PC-3 (cell line): Measurements from ENCODE around the gene GPR84. TPM values are rescaled to one million over a fixed set of nuclear protein-coding genes. Genes with fewer than 3 reads are reported as not detected.

Source experiments
- ATAC-seq: fragments of 200-7000 bp; cut with Tn5 transposase; 2 replicates; pipeline ENCODE4 v1.9.1; 2020; ENCODE audit warnings: mild to moderate bottlenecking, moderate library complexity
- BruUV-seq: library from RNA; stranded (reverse); fragments of 400-500 nt; replicated peaks from 2 replicates; lab custom pipeline; 2021; lab: Mats Ljungman, UMichigan
- CTCF ChIA-PET: fragments of 300-600 bp; sonication (Branson Sonifier 250); formaldehyde crosslinking; loops from one replicate; lab custom pipeline; 2022; ENCODE audit warnings: antibody characterized with exemption; lab: Charles Lee
- POLR2A ChIA-PET: fragments of 300-600 bp; sonication (Branson Sonifier 250); formaldehyde crosslinking; loops from one replicate; lab custom pipeline; 2022; ENCODE audit warnings: antibody characterized with exemption; ENCODE audit not compliant: unreplicated experiment; lab: Charles Lee
- DNase-seq: peaks from one replicate; pipeline ENCODE4 v3.0.0-alpha.2; 2015
- H2AFZ ChIP-seq: fragments of 300-600 bp; sonication (generic); 2 replicates; pipeline ENCODE4 v1.6.0; 2016; ENCODE audit warnings: antibody characterized with exemption, low read length
- H3F3A ChIP-seq: fragments of 300-600 bp; sonication (generic); one replicate; pipeline ENCODE4 v1.6.0; 2017; ENCODE audit warnings: antibody characterized with exemption, low read length, control low read depth, mild to moderate bottlenecking; ENCODE audit not compliant: unreplicated experiment
- H3K27ac ChIP-seq: fragments of 300-600 bp; sonication (generic); 2 replicates; pipeline ENCODE4 v1.5.1; 2016; ENCODE audit warnings: mild to moderate bottlenecking, low read length
- H3K27me3 ChIP-seq: fragments of 300-600 bp; sonication (generic); 2 replicates; pipeline ENCODE4 v1.6.1; 2016; ENCODE audit warnings: low read length, mixed read lengths
- H3K36me3 ChIP-seq: fragments of 300-600 bp; sonication (generic); 2 replicates; pipeline ENCODE4 v1.6.1; 2016; ENCODE audit warnings: low read depth, mixed run types, low read length, mixed read lengths
- H3K4me1 ChIP-seq: fragments of 300-600 bp; sonication (generic); 2 replicates; pipeline ENCODE4 v1.5.1; 2016; ENCODE audit warnings: low read length; ENCODE audit not compliant: insufficient read depth
- H3K4me2 ChIP-seq: fragments of 300-600 bp; sonication (generic); 2 replicates; pipeline ENCODE4 v1.6.0; 2016; ENCODE audit warnings: low read length
- H3K4me3 ChIP-seq: fragments of 300-600 bp; sonication (generic); 2 replicates; pipeline ENCODE4 v1.5.1; 2016; ENCODE audit warnings: mild to moderate bottlenecking, low read length, mixed read lengths
- H3K79me2 ChIP-seq: fragments of 300-600 bp; sonication (generic); 2 replicates; pipeline ENCODE4 v1.6.1; 2017; ENCODE audit warnings: low read length, mixed read lengths
- H3K9ac ChIP-seq: fragments of 300-600 bp; sonication (generic); 2 replicates; pipeline ENCODE4 v1.6.0; 2016; ENCODE audit warnings: mild to moderate bottlenecking, low read length
- H3K9me2 ChIP-seq: fragments of 300-600 bp; sonication (generic); replicated peaks from 2 replicates; pipeline ENCODE4 v1.6.1; 2016; ENCODE audit warnings: mixed run types, low read length, mixed read lengths
- H3K9me3 ChIP-seq: fragments of 300-600 bp; sonication (generic); 2 replicates; pipeline ENCODE4 v1.6.1; 2016; ENCODE audit warnings: low read length, mixed read lengths
- H4K20me1 ChIP-seq: fragments of 300-600 bp; sonication (generic); 2 replicates; pipeline ENCODE4 v1.6.1; 2016; ENCODE audit warnings: low read length, mixed read lengths
- CTCF ChIP-seq: fragments of 300-600 bp; sonication (generic); conservative IDR thresholded peaks from 2 replicates; pipeline ENCODE4 v1.5.1; 2017; ENCODE audit warnings: antibody characterized with exemption, low read depth, mild to moderate bottlenecking, low read length
- EZH2 ChIP-seq: fragments of 300-600 bp; sonication (generic); IDR thresholded peaks from one replicate; pipeline ENCODE4 v1.6.1; 2017; ENCODE audit warnings: antibody characterized with exemption, mild to moderate bottlenecking, low read length; ENCODE audit not compliant: unreplicated experiment
- EZH2phosphoT487 ChIP-seq: fragments of 300-600 bp; sonication (generic); IDR thresholded peaks from 2 replicates; pipeline ENCODE4 v1.6.1; 2018; ENCODE audit warnings: mild to moderate bottlenecking, antibody characterized with exemption, low read length, borderline replicate concordance
- intact Hi-C: fragments of 100-400 bp; cut with micrococcal nuclease; formaldehyde crosslinking; loops from 2 replicates; pipeline ENCODE4 v1.9.0; 2023
- total RNA-seq: library from RNA; depleted of rRNA; stranded (reverse); fragments of >200 nt; gene quantifications from 2 replicates; pipeline ENCODE4 v1.2.3, GENCODE V29; 2014

GPR84 gene
- total RNA-seq, 1 experiment from 2014 or later: not detected

DNA sequence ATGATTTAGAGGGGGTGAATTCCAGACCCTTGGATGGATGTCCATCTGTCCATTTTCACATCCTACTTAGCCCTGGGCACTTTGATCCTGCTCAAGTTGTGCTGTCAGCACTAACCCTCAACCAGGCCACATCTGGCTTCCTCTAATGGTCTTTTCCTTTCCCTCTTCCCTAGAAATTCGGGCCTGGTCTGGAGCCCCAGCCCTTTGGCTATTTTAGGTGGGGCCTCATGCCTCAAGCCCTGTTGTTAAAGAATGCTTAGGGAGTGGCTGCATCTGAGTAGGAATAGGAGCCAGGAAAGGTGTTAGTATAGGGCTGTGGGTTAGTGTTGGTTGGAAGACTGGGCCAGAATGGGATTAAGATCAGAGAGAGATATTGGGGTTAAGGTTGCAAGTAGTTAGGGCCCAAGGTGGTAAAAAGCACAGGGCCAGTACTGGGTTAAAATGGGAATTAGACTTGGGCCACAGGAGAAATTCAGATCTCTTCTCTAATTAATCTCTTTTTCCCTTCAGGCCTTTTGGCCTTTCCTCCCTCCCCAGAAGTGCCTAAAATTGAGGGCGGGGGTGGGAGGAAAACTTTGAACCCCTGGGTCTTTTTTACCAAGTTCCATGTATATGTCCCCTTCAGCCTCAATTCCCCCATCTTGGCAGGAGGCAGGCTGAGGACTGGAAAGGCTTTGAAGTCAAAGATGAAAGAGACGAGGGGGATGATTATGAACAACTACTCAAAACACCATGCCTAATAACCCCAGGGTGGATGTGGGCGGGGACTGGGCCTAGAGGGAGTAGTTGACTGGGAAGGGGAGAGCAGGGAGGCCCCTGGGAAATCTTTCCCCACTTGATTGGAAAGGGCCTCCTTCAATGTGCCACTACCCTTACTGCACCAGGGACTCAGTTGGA lies 24.2 kb upstream of the GPR84 start:
- H4K20me1 ChIP-seq: no peaks in the 10 kb centered on the region
- ChIA-PET POLR2A (no interaction called here), CTCF (interaction anchor here (0.6 kb wide), 3 partner anchors 9 to 88 kb away, joined by 3 to 4 read pairs (median 4); no protein-coding TSS in a partner anchor)
- TF ChIP-seq EZH2phosphoT487 (no peak), EZH2 (no peak), CTCF (no peak)
- H3K27me3 ChIP-seq: no peaks in the 10 kb centered on the region
- DNase-seq (no peak), ATAC-seq (no peak)
- no peak overlapping the region for H3K9ac ChIP-seq
- no peaks in the 10 kb centered on the region for H3K79me2 ChIP-seq
- peak overlapping the region; percentile 20; the same call in 1 of the 2 replicates for H3K4me2 ChIP-seq
- 0 out of 2 replicates have a peak overlapping the region, but pooled peaks have one; percentile 47 for H2AFZ ChIP-seq
- H3K9me2 ChIP-seq: no peaks in the 10 kb centered on the region
- H3K4me1 ChIP-seq: peaks cover 15% of the 10 kb centered on the region
- BruUV-seq: no TSS peak
- H3K36me3 ChIP-seq: no peaks in the 10 kb centered on the region
- H3F3A ChIP-seq: no peaks in the 10 kb centered on the region
- no peaks in the 10 kb centered on the region for H3K9me3 ChIP-seq
- H3K27ac ChIP-seq: peak overlapping the region; percentile 32
- H3K4me3 ChIP-seq: no peak overlapping the region
- intact Hi-C loops: no loop called here

DNA sequence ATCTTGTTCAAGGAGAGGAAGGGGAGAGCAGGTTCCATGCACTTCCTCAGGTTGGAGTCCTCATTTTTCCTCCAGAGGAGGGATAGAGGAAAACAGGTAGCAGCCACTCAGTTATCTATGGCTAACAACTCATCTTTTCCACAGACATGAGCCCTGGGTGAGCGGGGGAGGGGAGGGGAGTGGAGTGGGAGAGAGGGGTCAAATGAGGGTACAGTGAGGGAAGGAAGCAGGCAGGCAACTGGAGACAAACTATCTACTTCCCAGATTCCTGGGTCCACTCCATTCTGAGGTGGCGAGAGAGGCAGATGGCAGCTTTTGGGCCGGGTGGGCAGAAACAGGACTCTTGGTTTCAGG lies 22.8 kb upstream of the GPR84 start:
- no peak overlapping the region for H3K4me2 ChIP-seq
- no TSS peak for BruUV-seq
- POLR2A ChIA-PET: interaction anchor here (0.6 kb wide), 1 partner anchor 19 kb away, joined by 3 read pairs; no protein-coding TSS in a partner anchor

More for the DNA sequence above, 22.8 kb upstream of the GPR84 start:
- intact Hi-C loops: no loop called here
- H3K36me3 ChIP-seq: no peaks in the 10 kb centered on the region
- H2AFZ ChIP-seq: no peak overlapping the region
- no peak overlapping the region for H3K9ac ChIP-seq
- no peaks in the 10 kb centered on the region for H3F3A ChIP-seq
- TF ChIP-seq EZH2phosphoT487 (no peak), CTCF (no peak), EZH2 (no peak)
- peaks cover 15% of the 10 kb centered on the region for H3K4me1 ChIP-seq
- no peaks in the 10 kb centered on the region for H4K20me1 ChIP-seq
- ATAC-seq (no peak), DNase-seq (no peak)
- H3K27ac ChIP-seq: no peak overlapping the region
- no peaks in the 10 kb centered on the region for H3K27me3 ChIP-seq
- H3K9me3 ChIP-seq: no peaks in the 10 kb centered on the region
- H3K4me3 ChIP-seq: no peak overlapping the region
- no peaks in the 10 kb centered on the region for H3K79me2 ChIP-seq
- CTCF ChIA-PET: interaction anchor here (0.9 kb wide), 1 partner anchor 13 kb away, joined by 3 read pairs; no protein-coding TSS in a partner anchor
- no peaks in the 10 kb centered on the region for H3K9me2 ChIP-seq
